ENCODE results near the gene KRTAP5-8.

KRTAP5-8 gene

DNA sequence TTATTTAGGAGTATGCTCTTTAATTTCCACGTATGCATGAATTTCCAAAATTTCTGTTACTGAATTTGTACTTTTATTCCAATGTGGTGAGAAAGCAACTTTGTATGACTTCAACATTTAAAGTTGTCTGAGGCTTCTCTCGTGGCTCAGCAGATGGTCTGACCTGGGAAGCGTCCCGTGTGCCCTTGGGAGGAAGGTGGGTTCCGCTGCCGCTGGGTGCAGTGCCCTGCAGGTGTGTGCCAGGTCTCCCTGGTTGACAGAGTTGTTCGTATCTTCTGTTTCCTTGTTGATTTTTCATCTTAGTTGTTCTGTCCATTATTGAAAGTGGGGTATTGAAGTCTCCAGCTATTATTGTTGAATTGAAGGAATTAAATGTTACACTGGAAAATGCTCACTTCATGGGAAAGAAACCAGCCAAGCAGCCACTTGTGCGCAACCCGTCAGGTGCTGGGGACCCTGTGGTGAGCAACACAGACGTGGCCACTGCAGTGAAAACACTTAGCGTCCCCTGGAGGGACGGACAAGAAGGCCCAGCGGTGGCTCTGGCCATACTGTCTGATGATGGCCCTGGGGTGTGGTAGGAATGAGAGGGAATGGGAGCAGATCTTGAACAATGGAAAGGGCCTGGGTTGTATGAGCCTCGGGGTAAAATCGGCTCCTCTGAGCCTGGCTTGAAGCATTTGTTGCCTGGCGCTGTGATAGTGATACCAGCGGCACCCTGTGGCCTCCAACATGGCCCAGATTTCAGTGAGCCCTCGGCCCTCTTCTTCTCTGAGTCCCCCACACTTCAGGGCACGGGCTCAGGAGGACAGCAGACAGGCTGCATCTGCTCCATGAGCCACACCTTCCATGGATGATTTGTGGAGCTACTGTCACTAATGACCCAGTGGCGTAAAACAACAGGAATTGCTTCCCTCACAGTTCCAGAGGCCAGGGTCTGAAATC lies 42.3 kb upstream of the KRTAP5-8 start:
- DNase-seq (ENCODE audit: insufficient read length, low spot score) (no peak), FAIRE-seq (no peak)
- no peak for TF ChIP-seq CTCF (IDR thresholded peaks at IDR 0.05; ENCODE audit: insufficient read depth, missing control alignments)

GRCh38 chr11:71496421-71496820 lies 41.4 kb upstream of the KRTAP5-8 start:
- no peak for FAIRE-seq
- DNase-seq (ENCODE audit: insufficient read length, low spot score): no peak
- TF ChIP-seq CTCF (IDR thresholded peaks at IDR 0.05; ENCODE audit: insufficient read depth, missing control alignments): no peak

- DNase-seq (ENCODE audit: insufficient read length, low spot score): no peak
- FAIRE-seq: no peak
- TF ChIP-seq CTCF (IDR thresholded peaks at IDR 0.05; ENCODE audit: insufficient read depth, missing control alignments): no peak
These were observed 39.7 kb upstream of the KRTAP5-8 start for GRCh38 chr11:71498091-71498490.

GRCh38 chr11:71499125-71499524 lies 38.7 kb upstream of the KRTAP5-8 start:
- FAIRE-seq (no peak), DNase-seq (ENCODE audit: insufficient read length, low spot score) (no peak)
- TF ChIP-seq CTCF (IDR thresholded peaks at IDR 0.05; ENCODE audit: insufficient read depth, missing control alignments): no peak

- no peak for TF ChIP-seq CTCF (IDR thresholded peaks at IDR 0.05; ENCODE audit: insufficient read depth, missing control alignments)
- DNase-seq (ENCODE audit: insufficient read length, low spot score): no peak
- FAIRE-seq: no peak
These were observed 38.3 kb upstream of the KRTAP5-8 start for GRCh38 chr11:71499546-71499945.

GRCh38 chr11:71500601-71501021 lies 37.2 kb upstream of the KRTAP5-8 start:
- no peak for TF ChIP-seq CTCF (IDR thresholded peaks at IDR 0.05; ENCODE audit: insufficient read depth, missing control alignments)
- no peak for DNase-seq (ENCODE audit: insufficient read length, low spot score)
- FAIRE-seq: no peak
